A549 (cell line): ENCODE results near the gene MAGI2.

ENCODE experiments used
- POLR2A ChIP-seq: IDR thresholded peaks from 2 replicates; pipeline ENCODE4 v1.6.1; 2012; ENCODE audit warnings: mild to moderate bottlenecking, low read length
- TF ChIP-seq, protein P1 (sequence below): fragments of >200 bp; sonication (Bioruptor Twin); formaldehyde crosslinking; IDR thresholded peaks from 3 replicates; pipeline ENCODE4 v1.5.1; 2016

DNA sequence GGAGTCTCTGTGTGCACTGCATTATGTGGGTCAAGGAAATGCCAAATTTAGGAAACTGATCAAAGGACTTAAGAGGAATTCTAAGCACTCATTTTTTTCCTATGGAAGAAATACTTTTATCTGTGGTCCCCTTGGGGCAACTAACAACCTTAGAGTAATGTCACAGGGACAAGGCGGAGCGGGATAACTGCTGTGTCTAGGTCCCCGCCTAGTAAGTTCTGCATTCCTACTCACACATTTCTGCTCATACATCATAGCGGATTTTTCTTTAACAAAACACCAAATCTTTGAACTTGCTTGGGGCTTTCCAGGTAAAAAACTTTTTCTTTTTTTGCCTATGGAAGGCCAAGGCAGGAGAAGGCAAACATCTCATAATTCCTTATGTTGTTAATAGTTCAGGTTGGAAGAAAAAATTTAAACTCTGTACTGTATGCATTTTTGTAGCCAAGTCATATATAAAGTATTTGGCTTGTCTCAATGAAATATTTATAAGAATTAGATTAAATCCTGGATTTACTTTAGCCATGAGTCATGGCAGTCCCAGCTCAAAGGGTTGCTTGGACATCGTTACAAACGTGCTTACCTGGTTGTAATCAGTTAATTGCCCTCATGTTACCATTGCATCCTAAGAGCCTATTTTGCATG is 1369.9 kb downstream of the MAGI2 start:
- TF ChIP-seq, protein P1, sequence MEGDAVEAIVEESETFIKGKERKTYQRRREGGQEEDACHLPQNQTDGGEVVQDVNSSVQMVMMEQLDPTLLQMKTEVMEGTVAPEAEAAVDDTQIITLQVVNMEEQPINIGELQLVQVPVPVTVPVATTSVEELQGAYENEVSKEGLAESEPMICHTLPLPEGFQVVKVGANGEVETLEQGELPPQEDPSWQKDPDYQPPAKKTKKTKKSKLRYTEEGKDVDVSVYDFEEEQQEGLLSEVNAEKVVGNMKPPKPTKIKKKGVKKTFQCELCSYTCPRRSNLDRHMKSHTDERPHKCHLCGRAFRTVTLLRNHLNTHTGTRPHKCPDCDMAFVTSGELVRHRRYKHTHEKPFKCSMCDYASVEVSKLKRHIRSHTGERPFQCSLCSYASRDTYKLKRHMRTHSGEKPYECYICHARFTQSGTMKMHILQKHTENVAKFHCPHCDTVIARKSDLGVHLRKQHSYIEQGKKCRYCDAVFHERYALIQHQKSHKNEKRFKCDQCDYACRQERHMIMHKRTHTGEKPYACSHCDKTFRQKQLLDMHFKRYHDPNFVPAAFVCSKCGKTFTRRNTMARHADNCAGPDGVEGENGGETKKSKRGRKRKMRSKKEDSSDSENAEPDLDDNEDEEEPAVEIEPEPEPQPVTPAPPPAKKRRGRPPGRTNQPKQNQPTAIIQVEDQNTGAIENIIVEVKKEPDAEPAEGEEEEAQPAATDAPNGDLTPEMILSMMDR, result no peak
- no peak for TF ChIP-seq POLR2A
